Measurements from ENCODE around the gene MARK2. TPM values are rescaled to one million over a fixed set of nuclear protein-coding genes. Genes with fewer than 3 reads are reported as not detected.

Gene MARK2
- total RNA-seq, 1 donor from 2014 or later = 44.9 TPM

GRCh38 chr11:63877658-63878241, 38.8 kb downstream of the MARK2 start:
- H3K27me3 ChIP-seq (ENCODE audit: low read depth) = no peaks in the 10 kb centered on the region
- no peak overlapping the region for H3K4me3 ChIP-seq
- DNase-seq = no peak
- no peak overlapping the region for H3K27ac ChIP-seq
- peaks cover 54% of the 10 kb centered on the region for H3K4me1 ChIP-seq
- no peaks in the 10 kb centered on the region for H3K9me3 ChIP-seq
- no peak for ATAC-seq
- no peaks in the 10 kb centered on the region for H3K36me3 ChIP-seq
- TF ChIP-seq CTCF (IDR thresholded peaks at IDR 0.05) = no peak
- intact Hi-C loops (cut with DNase I) = no loop called here

GRCh38 chr11:63879598-63880402, 40.9 kb downstream of the MARK2 start:
- intact Hi-C loops (cut with DNase I) = no loop called here
- no peak overlapping the region for H3K4me3 ChIP-seq
- DNase-seq (no peak), ATAC-seq (no peak)
- no peak overlapping the region for H3K27ac ChIP-seq
- no peaks in the 10 kb centered on the region for H3K27me3 ChIP-seq (ENCODE audit: low read depth)
- no peak for TF ChIP-seq CTCF (IDR thresholded peaks at IDR 0.05)
- H3K4me1 ChIP-seq = peaks cover 54% of the 10 kb centered on the region
- H3K36me3 ChIP-seq = peaks cover under 1% of the 10 kb centered on the region
- H3K9me3 ChIP-seq = no peaks in the 10 kb centered on the region

GRCh38 chr11:63880403-63880790, 41.5 kb downstream of the MARK2 start:
- no peak overlapping the region for H3K27ac ChIP-seq
- H3K4me1 ChIP-seq = peaks cover 49% of the 10 kb centered on the region
- no peak for ATAC-seq

GRCh38 chr11:63882555-63883242, 43.8 kb downstream of the MARK2 start:
- peak; percentile 73 to 88 for ATAC-seq
- peak; percentile 76 for DNase-seq
- Histone ChIP-seq H3K9me3 (no peaks in the 10 kb centered on the region), H3K27ac (no peak overlapping the region), H3K4me1 (peaks cover 63% of the 10 kb centered on the region), H3K36me3 (peaks cover 3% of the 10 kb centered on the region), H3K27me3 (ENCODE audit: low read depth) (no peaks in the 10 kb centered on the region), H3K4me3 (no peak overlapping the region)
- TF ChIP-seq CTCF (IDR thresholded peaks at IDR 0.05) = no peak
- intact Hi-C loops (cut with DNase I) = no loop called here

More at GRCh38 chr11:63880403-63880790, 41.5 kb downstream of the MARK2 start:
- intact Hi-C loops (cut with DNase I) = no loop called here
- H3K9me3 ChIP-seq = no peaks in the 10 kb centered on the region
- DNase-seq = no peak
- peaks cover 3% of the 10 kb centered on the region for H3K36me3 ChIP-seq
- TF ChIP-seq CTCF (IDR thresholded peaks at IDR 0.05) = no peak
- no peak overlapping the region for H3K4me3 ChIP-seq
- H3K27me3 ChIP-seq (ENCODE audit: low read depth) = no peaks in the 10 kb centered on the region

GRCh38 chr11:63883791-63884190, 44.9 kb downstream of the MARK2 start:
- no peak for ATAC-seq
- H3K27me3 ChIP-seq (ENCODE audit: low read depth) = no peaks in the 10 kb centered on the region
- H3K4me1 ChIP-seq = peaks cover 74% of the 10 kb centered on the region
- H3K9me3 ChIP-seq = no peaks in the 10 kb centered on the region
- H3K36me3 ChIP-seq = peaks cover 3% of the 10 kb centered on the region
- H3K27ac ChIP-seq = no peak overlapping the region
- H3K4me3 ChIP-seq = no peak overlapping the region
- no peak for TF ChIP-seq CTCF (IDR thresholded peaks at IDR 0.05)
- no peak for DNase-seq
- intact Hi-C loops (cut with DNase I) = no loop called here

Data from lower lobe of right lung (tissue), 2 donors.